HG02678 (cell line): ENCODE data around the gene SHB.
A peak's percentile ranks its signal among the peaks of the same experiment; 100 is the strongest.

ENCODE experiments used
- ATAC-seq: cut with Tn5 transposase; IDR thresholded peaks from one replicate; pipeline ENCODE4 v1.9.1; 2021; ENCODE audit warnings: mild to moderate bottlenecking, moderate library complexity; ENCODE audit not compliant: unreplicated experiment

SHB gene

DNA sequence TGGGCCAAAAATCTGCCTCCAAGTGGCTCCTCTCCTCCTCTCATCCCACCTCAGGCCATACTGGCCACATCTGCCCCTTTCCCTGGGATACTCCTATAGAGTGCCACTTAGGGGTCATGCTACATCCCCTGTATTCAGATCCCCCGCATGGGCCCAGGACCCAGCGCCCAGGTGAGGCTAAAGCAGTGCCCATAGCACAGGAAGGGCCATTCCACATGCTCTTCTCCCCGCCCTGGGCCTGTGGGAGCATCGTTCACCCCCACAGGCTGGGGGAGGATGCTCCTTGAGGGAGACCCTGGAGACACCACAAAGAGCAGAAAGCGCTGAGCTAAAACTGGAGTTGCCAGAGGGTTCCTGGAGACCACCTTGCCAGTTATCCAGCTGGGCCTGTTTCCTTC is 112.6 kb downstream of the SHB start:
- no peak for ATAC-seq

DNA sequence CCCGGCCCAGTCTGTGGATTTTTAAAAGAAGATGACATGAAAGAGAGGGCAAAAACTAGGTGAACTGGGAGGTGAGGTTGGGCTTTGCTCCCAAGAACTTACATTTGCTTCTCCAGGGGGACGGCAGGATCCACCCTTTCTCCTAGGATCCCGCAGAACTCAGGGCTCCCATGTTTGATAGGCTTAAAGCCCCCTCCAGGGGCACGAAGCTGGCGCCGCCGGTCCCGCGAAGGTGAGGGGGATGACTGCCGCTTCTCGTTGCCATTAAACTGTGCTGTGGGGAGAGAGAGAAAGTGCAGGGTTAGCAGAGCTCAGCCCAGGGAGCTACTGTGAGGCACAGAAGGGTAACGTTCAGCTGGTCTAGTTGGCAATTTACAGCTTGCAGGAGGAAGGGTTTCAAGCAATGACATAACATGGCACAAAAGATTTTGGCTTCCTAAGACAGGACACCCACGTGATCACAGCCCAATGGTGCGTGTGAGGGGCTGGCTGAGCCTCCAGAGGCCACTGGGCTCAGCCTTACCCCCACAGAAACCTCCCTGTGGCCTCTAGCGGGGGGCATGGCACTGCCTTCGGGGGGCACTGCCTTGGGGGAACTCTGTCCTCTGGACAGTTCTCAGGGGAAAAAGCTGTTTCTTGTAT is 113.1 kb downstream of the SHB start:
- no peak for ATAC-seq

DNA sequence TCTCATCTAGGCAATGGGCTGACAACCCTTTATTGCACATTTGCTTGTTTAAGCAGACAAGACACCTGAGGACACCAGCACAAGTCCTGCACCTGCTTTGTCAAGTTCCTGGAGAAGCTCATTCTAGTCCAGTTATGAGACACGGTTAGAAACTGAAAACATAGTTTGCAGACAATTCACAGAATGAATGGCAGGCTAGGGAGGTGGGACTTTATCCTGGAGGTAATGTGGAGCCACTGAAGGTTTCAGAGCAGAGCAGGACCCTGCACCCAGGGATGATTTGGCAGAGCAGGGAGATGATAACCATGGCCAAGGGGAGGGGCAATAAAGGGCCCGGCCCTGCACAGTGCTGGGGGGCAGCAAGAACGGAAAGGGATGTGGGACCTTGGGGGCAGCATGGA is 114.4 kb downstream of the SHB start:
- peak; percentile 54 for ATAC-seq

DNA sequence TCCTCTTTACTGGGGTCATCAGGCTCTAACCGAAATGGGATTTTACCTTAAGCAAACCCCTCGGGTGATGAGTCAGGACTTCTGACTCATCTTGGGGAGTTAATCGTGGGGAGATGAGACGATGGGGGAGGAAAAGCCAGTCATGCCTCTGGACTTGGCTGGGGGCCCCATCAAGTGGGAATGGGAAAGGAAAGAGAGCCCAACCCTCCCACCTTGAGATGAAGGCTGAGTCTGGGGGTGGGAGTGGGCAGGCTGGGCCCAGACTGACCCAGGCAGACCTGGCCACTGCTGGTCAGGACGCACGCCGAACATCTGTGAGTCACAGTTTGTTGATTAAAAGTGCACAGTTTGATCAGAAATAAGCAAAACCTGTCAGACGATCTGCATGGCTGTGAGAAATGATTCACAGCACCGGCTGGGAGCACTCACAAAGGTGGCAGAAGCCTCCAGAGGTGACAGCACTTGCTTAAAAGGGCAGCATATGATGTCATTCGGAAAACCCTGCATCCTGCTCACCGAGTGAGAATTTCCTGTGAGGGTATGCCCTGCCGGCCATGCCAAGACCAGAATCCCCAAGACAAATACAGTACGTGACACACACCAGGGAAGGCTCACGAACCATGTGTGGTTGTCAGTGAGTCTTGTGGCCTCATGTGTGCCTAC is 115.1 kb downstream of the SHB start:
- ATAC-seq: peak; percentile 76

DNA sequence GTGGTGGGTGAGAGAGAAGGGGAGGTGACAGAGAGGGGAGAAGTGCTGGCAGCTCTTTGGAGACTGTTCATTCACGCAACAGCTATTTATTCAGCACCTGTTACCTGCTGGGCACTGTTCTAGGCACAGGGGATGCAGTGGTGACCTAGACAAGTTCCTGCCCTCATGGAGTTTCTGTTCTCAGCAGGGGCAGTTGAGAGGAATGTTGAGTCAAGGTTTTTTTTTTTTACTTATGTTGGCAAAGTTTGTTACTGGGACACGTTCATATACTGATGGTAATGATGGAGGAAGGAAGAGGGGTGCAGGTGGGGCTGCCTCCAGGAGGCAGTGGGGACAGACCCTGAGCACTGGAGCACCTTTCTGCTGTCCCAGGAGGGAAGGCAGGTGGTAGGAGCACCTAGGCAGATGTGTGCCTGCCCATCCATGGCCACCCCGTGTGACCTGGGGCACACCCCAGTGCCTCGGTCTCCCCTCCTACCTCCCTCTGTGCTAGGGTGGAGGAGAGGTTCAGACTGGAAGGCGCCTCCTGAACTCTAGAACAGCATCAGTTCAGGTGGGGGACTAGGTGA is 115.7 kb downstream of the SHB start:
- no peak for ATAC-seq

DNA sequence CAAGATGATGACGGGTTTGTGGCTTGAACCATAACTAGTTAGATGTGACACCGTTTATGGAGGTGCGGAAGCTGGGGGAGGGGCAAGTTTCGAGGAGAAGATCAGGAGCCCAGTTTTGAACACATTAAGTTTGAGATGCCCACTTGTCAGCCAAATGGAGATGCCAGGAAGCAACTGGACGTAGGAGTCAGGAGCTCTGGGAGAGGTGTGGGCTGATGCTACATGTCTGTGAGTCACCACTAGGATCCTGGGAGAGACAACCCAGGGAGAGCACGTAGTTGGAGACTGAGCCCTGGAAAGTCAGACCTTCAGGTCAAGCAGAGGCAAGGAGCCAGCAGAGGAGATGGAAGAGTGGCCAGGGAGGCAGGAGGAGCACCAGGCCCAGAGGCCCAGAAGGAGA is 116.3 kb downstream of the SHB start:
- ATAC-seq: no peak

DNA sequence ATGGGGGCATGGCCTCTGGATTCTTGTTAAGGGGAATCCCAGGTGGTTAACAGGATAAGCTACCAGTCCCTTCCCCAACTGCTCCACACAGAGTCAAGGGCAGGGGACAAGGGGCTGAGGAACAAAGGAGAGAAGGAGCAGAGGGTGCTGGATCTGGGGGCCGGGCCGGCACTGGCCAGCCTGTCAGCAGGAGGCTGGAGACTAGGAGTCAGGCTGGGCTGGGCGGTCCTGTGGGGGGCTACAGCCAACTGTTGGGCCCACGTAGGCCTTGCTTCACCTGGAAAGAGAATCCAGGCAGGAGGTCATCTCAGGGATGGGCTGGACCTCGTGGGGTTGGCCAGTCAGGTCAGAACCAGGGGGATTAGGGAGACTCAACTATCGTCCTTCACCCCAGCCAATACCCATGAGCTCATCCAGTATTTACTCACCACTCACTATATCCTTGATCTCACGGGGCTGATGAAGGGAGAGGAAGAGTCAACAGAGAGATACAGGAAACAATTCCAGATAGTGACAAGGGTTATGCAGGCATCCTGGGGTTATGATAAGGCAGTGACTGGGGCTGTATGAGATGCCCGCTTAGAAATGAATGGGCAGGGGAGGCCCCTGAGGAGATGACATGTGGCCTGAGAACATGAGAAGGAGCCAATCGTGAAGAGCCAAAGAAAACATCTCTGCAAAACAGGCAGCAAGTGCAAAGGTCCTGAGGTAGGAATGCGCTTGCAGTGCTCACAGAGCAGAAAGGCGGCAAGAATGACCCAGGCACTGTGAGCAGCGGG is 117.2 kb downstream of the SHB start:
- ATAC-seq: no peak

DNA sequence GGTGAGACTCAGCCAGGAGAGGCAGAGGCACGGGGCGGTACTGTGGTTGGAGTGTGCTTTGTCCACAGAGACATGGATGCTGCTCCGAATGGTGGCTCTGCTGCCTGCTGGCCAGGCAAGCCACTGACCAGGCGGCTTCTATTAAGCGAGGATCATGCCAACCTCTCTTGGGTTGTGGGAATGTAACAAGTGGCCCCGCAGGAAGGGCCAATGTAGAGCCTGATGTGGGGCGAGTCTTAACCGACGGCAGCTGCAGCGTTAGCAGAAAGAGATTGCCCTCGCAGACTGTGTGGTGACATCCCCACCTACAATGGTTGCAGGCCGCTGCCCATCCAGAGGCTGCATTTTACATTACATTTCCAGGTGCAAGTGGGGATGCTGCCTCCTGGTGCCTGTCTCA is 118.5 kb downstream of the SHB start:
- ATAC-seq: no peak

DNA sequence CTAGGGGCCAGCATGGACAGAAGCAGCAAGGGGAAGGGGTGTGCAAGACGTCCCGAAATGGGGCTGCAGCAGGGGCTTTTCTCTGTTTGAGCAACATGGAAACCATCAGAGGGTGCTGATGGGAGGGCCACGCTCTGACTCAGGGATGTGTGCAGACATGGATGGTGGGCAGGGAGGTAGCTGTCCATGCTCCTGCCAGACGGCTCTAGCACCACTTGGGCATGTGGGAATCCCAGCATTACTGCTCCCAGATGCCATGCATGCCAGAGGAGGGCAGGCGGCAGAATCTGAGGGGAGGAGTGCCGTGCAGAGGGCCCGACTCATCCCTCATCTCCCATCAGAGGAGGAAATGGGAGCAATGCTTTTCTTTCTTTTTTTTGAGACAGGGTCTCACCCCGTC is 119.5 kb downstream of the SHB start:
- no peak for ATAC-seq

DNA sequence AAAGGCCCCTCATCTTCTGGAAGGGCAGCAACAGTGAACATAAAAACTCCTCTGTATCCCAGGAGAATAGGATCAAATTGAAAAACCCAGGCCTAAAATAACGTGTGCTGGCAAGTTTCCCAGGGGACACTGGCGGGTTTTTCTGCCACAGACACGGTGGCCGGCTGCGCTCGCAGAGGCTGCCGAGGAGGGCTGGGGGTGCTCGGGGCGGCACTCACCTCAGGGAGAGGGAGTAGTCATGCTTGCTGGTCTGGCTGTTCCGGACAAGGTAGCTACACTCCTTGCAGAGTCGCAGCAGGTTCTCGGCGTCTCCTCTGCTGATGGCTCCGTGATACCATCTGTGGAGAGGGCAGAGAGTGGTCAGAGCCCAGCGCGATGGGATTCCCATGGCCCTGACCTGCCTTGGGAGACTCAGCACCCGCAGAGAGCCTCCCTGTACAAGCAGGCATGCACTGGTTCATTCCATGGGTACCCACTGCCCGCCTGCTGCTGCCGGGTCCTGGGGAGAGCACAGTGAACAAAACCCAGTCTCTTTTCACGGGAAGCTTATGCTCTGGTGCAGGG is 120.5 kb downstream of the SHB start:
- no peak for ATAC-seq

DNA sequence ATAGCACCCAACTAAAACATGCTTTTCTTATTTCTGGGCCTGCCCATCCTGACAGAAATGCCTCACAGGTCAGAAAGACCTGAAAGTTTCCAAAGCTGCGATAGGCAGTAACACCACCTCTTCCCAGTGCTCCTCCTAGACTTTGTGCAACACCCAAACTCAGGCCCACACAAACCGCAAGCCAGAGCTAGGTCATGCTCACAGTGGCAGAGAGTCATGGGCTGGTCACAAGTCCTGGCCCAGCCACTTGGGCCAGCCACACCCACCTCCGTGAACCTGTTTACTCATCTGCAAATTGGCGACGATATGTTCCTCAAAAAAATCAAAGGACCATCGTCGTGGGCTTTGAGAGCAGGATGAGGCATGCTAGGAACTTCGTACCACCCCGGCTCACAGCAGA is 121.0 kb downstream of the SHB start:
- ATAC-seq: no peak

DNA sequence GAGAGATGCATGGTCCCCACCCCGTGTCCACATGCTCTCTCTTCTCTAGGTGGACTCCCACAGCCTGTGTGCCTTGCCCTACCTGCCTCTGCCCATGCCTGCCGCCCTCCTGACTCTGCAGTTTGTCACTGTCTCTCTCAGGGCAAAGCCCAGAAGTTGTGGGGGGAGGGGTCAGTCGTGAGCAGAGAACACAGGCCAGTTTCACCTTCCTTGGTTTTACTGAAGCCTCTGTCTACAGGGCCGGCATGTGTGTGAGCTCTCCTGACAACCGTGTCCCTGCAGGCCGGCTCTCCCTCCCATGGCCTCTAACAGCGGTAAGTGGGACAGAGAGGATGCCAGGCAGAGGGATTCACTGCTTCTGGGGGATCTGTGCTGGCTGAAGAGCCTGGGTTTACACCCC is 121.6 kb downstream of the SHB start:
- no peak for ATAC-seq

DNA sequence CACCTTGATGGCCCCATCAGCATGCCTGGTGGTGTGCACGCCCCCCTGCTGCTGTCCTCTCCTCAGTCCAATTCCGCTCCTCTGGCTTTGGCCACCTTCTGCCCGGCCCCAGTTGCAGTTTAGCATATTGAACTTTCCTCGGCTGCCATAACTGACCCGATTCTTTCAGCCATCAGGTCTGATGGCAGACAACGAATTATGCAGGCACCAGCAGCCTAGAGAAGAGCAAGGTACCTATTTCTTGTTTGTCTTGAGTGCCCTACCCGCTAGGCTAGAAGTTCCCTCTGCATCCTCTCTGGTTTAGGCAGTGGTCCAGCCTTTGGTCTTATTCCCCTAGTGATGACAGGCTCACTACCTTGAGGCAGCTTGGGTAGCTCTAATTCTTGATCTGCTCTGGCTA is 122.1 kb downstream of the SHB start:
- no peak for ATAC-seq

DNA sequence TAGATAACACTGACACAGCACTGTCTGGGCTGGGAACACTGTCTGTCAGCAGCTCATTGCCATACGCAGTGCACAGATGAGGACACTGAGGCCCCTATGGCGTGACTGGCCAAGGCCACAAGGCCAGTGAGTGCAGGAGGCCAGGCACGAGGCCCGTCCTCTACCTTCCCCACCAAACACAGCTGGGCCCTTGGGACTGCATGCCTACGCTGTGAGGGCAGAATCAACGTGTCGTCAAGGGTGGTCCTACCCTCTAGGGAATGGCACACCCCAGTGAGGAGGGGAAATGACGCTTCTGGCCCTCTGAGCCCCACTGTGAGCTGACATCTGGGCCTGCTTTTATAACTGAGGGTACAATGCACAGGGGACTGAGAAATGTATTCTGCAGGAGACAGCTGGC is 123.0 kb downstream of the SHB start:
- ATAC-seq: no peak

DNA sequence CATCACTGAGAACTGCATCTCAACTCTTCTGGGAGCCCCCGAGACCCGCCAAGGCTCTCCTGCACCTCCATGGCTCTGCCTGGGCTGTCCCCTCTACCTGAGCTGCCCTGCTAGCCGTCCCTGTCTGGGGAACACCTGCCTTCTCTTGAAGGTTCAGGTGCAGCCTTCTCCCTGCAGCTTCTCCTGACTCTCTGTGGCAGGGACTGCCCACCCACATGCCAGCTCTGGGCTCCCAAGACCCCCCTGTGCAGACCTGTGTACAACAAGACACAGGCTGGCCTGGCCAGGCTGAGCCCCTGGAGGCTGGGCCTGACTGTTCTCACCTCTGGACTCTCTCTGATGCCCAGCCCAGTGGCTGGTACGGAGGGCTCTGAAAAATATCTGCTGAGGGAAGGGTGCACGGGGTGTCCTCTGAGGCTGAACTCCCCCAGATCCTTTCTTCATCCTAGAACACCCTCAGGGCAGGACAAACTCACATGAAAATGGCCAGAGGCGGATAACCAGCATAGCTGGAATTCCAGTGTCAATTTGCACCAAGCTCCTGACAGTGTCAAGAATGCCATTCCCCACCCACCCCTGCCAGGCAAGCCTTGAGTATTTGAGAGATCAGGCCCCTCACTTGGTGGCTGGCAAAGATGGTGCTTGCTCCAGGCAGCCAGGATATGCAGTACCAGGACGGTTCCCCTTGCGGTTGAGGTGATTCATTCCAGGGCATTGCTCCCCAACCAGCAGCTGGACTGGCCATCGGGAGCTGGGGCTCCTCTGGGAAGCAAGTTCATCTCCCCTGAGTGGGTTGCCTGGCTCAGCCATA is 124.2 kb downstream of the SHB start:
- ATAC-seq: no peak

DNA sequence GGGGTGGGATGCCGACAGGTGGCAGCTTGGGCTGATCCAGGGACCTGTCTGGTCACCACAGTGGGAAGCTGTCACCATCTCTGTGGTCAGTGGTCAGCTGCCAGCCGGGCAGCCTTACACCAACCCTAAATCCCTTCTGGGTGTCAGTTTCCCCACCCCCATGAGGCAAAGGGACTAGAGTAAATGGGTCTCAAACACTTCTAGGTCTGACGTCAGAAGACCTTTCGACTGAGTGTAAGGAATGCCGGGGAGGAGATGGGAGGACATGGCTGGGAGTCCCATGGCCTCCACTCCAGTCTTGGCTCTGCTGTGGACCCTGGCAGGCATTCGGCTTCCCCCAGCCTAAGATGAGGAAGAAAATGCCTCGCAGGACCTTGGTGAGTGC is 124.8 kb downstream of the SHB start:
- ATAC-seq: no peak

DNA sequence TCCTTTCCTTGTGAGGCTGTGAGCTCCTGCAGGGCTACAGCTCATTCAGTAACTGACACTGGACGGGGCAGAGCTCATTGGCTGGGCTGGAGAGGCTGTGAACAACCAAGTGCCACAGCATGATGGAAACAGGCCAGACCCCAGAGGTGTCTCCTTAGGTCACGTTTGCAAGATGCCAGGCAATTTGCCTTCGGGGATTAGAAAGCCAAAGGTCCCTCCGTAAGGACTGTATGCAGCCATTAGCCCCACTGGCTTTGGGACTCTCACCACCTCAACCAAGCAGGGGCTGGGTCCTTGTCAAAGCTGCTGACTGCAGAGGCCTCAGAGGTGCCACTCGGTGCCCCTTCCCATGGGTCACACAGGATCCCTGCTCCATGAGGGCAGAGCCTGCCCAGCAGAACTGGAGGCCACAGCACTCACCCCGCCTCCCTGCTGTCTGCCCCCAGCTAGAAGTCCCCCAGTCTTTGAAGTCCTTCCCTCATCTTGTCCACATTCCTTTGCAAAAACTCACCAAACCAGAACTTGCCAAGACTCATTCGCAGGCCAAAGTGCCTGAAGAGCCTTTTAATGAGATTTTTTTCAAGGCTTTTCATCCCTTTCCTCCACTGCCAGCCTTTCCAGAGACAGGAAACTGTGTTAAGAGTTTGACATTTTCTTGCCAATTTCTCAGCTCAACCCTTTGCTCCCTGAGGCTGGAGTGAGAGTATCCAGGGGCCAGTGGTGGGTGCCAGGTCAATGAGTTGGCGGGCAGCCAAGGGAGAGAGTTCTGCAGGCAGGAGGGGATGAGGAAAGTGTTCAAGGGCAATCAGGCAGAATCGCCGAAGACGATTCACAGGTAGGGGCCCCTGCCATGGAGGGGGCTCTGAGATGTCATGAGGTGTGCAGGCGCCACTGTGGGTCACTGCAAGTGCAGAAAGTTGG is 125.4 kb downstream of the SHB start:
- no peak for ATAC-seq

DNA sequence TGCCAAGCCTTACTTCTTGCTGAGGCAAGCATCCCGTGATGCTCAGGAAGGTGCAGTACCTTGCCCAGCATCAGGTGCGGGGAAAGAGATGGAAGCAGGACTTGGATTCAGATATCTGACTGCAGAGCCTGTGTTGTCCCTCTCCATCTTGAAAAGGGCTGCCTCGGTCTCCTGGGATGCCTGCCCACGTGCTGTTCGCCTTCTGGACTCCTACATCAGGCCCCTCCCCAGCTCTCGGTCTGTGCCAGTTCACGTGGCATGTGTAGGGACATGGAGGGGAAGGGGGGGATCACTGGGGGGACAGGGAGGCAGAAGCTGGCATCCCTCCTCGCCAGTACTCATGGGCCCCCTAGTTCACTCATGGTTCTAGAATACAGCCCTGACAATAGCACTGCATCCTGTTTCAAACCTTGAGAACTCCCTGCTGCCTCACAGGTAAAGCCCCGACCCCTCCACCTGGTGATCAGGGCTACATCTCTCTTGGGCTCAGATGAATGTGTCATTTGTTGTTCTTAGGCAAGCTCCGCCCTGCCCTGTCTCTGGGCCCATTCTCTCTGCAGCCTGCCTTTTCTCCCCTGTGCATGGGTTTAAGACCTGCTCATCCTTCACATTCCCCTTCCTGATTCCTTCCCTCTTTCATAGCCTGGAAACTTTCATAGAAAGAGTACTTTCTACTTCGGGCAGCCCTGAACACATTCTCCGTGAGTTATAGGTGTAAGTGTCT is 126.2 kb downstream of the SHB start:
- ATAC-seq: no peak

DNA sequence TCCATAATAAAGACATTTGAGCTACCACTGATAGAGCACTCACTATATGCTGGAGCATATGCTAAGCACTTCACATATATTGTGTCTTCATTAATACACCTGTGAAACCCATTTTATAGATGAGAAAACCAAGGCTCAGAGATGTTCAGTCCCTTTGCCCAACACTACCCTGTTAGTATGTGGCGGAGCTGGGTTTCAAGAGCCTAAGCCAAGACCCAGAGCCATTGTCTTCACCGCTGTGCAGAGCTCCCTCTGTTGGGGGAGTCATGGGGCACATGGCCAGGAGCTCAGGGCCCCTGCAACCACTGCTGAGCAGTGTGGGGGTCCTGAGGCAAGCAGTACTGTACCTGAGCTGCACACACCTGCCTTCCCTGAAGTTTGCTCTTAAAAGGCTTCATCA is 127.8 kb downstream of the SHB start:
- ATAC-seq: no peak
